Esophagus (tissue), 2 donors: ENCODE results near the gene CHST4. TPM values are rescaled to one million over a fixed set of nuclear protein-coding genes. Genes with fewer than 3 reads are reported as not detected.
"Not testable (repeated sequence)": the region's sequence is repeated elsewhere in the genome, so short reads cannot be mapped to it uniquely, and the experiment has no call there.

ENCODE experiments used
- H3K27ac ChIP-seq, 2 donors: one replicate each; pipeline ENCODE4 v1.5.1; 2013; ENCODE audit warnings: low read depth in 2 of 2, mild to moderate bottlenecking in 2 of 2, inconsistent platforms in 1 of 2, low read length in 1 of 2, moderate library complexity in 1 of 2
- H3K27me3 ChIP-seq, 2 donors: one replicate each; pipeline ENCODE4 v1.6.1; 2013; ENCODE audit warnings: low read length in 2 of 2, control low read depth in 1 of 2, mild to moderate bottlenecking in 1 of 2; ENCODE audit not compliant: insufficient read depth in 2 of 2, control insufficient read depth in 1 of 2
- H3K36me3 ChIP-seq, 2 donors: one replicate each; pipeline ENCODE4 v1.6.1; 2013; ENCODE audit warnings: low read length in 1 of 2; ENCODE audit not compliant: control insufficient read depth in 2 of 2, insufficient read depth in 2 of 2
- H3K4me1 ChIP-seq, 2 donors: one replicate each; pipeline ENCODE4 v1.6.1; 2013; ENCODE audit warnings: low read length in 1 of 2; ENCODE audit not compliant: control insufficient read depth in 2 of 2, insufficient read depth in 2 of 2
- H3K4me3 ChIP-seq, 2 donors: one replicate each; pipeline ENCODE4 v1.5.1; 2013; ENCODE audit warnings: low read length in 2 of 2, mild to moderate bottlenecking in 2 of 2, low read depth in 1 of 2, moderate library complexity in 1 of 2
- H3K9me3 ChIP-seq, 2 donors: one replicate each; pipeline ENCODE4 v1.6.1; 2013; ENCODE audit warnings: mild to moderate bottlenecking in 2 of 2, low read depth in 1 of 2, low read length in 1 of 2, moderate library complexity in 1 of 2; ENCODE audit not compliant: control insufficient read depth in 2 of 2, insufficient read depth in 1 of 2
- WGBS, 2 donors: extraction: QIAGEN DNeasy Blood & Tissue Kit; methylation state at CpG; one replicate each; pipeline ENCODE4 v1.1.7; 2013; 5-methylcytosine and 5-hydroxymethylcytosine counted together
- polyA plus RNA-seq, 2 donors: library from polyadenylated mRNA; stranded (reverse); fragments of 200-250 nt; gene quantifications; one replicate each; pipeline ENCODE4 v1.2.3, GENCODE V29; 2013
- donor health status: healthy with polysubstance abuse.
- donor health status: Bipolar disorder and iron deficiency.

Gene CHST4
- polyA plus RNA-seq, 2 donors = 0.01 TPM; not detected in 1

GRCh38 chr16:71576971-71577370 is 50.7 kb downstream of the CHST4 start, which contains the start of gene TAT:
TSS of gene TAT (minus strand) at chr16:71577092. CDS start at chr16:71576415, 677 bp downstream.
- 20 to 23% methylated on average over 3 of the region's 3 CpGs for WGBS, 2 donors
- H3K9me3 ChIP-seq = no peaks in the 10 kb centered on the region

GRCh38 chr16:71582553-71582848 is 56.3 kb downstream of the CHST4 start:
- not testable (repeated sequence) for H3K4me1 ChIP-seq, H3K9me3 ChIP-seq, H3K27me3 ChIP-seq, H3K4me3 ChIP-seq, H3K27ac ChIP-seq, H3K36me3 ChIP-seq
- 83 to 89% methylated on average over 5 of the region's 5 CpGs for WGBS, 2 donors

More at GRCh38 chr16:71576971-71577370, 50.7 kb downstream of the CHST4 start, which contains the start of gene TAT:
- Histone ChIP-seq H3K36me3 (no peaks in the 10 kb centered on the region), H3K4me3 (no peak within 1 kb of the TSS), H3K27ac (no peak within 1 kb of the TSS), H3K4me1 (no peaks in the 10 kb centered on the region), H3K27me3 (no peaks in the 10 kb centered on the region)

- Histone ChIP-seq H3K27me3 (peaks cover 0 to 2% of the 10 kb centered on the region in 2 donors), H3K4me1 (no peaks in the 10 kb centered on the region), H3K36me3 (no peaks in the 10 kb centered on the region), H3K4me3 (no peak overlapping the region), H3K9me3 (no peaks in the 10 kb centered on the region), H3K27ac (no peak overlapping the region)
- 81 to 87% methylated on average over 3 of the region's 3 CpGs for WGBS, 2 donors
Measured at GRCh38 chr16:71584543-71585317, 58.5 kb downstream of the CHST4 start.

GRCh38 chr16:71585318-71585703 is 59.1 kb downstream of the CHST4 start:
- Histone ChIP-seq H3K36me3 (no peaks in the 10 kb centered on the region), H3K4me1 (no peaks in the 10 kb centered on the region)
- WGBS, 2 donors = 35 to 38% methylated on average over 4 of the region's 4 CpGs

More at GRCh38 chr16:71585318-71585703, 59.1 kb downstream of the CHST4 start:
- Histone ChIP-seq H3K27ac (no peak overlapping the region), H3K9me3 (no peaks in the 10 kb centered on the region), H3K4me3 (no peak overlapping the region), H3K27me3 (peaks cover 0 to 2% of the 10 kb centered on the region in 2 donors)

Other genes starting within 250 kb of the CHST4 start
- 1 to 10 TPM; 8.8 to 9.8 TPM for gene CMTR2, start 237.0 kb upstream of the CHST4 start, polyA plus RNA-seq
- gene CALB2, start 167.7 kb upstream of the CHST4 start, polyA plus RNA-seq = 1 to 10 TPM; 2.2 to 6.3 TPM
- not detected for gene TLE7, start 84.4 kb upstream of the CHST4 start, polyA plus RNA-seq
- gene ZNF23, start 64.2 kb upstream of the CHST4 start, polyA plus RNA-seq = 1 to 10 TPM; 3.3 to 8.1 TPM
- gene ZNF19, start 37.1 kb upstream of the CHST4 start, polyA plus RNA-seq = 1 to 10 TPM; 1.1 to 1.4 TPM
- gene TAT, start 50.7 kb downstream of the CHST4 start, polyA plus RNA-seq = not detected
- 1 to 10 TPM; 2.9 to 4.2 TPM for gene MARVELD3, start 99.8 kb downstream of the CHST4 start, polyA plus RNA-seq
- under 1 TPM; 0.51 to 0.59 TPM for gene PHLPP2, start 198.3 kb downstream of the CHST4 start, polyA plus RNA-seq